HEK293 (cell line): ENCODE data around the gene ANKRD61.

Experiments used
- CTCF ChIA-PET: fragments of 350-600 bp; formaldehyde crosslinking; extraction: SDS; loops from one replicate; lab custom pipeline; 2021; ENCODE audit warnings: antibody characterized with exemption; lab: Yijun Ruan, JAX
- POLR2A ChIA-PET: fragments of 300-600 bp; formaldehyde crosslinking; extraction: SDS; loops from one replicate; lab custom pipeline; 2020; ENCODE audit warnings: antibody characterized with exemption, inconsistent platforms; lab: Yijun Ruan, JAX
- H3K27ac ChIP-seq: fragments of 200-500 bp; sonication (Bioruptor generic); 2 replicates; pipeline ENCODE4 v1.5.1; 2014; ENCODE audit warnings: low read depth, low read length, control low read depth, inconsistent platforms; ENCODE audit errors: extremely low read depth
- H3K36me3 ChIP-seq, 2 experiments: fragments of 200-500 bp in 1 of 2; sonication (Bioruptor generic) in 1 of 2; 1 replicate in 1 of 2; 2 replicates in 1 of 2; pipeline ENCODE4 v1.5.1; 2014 to 2017; ENCODE audit warnings: inconsistent platforms in 2 of 2, low read length in 2 of 2; ENCODE audit not compliant: control insufficient read depth in 2 of 2, insufficient read depth in 1 of 2
- H3K4me1 ChIP-seq: fragments of 200-500 bp; sonication (Bioruptor generic); 2 replicates; pipeline ENCODE4 v1.5.1; 2014; ENCODE audit warnings: mild to moderate bottlenecking, low read length, inconsistent platforms; ENCODE audit not compliant: control insufficient read depth, insufficient read depth
- H3K4me3 ChIP-seq: 2 replicates; pipeline ENCODE4 v1.5.1; 2011; ENCODE audit warnings: low read depth, mild to moderate bottlenecking, control low read depth, low read length, moderate library complexity
- H3K9me3 ChIP-seq: fragments of 200-500 bp; sonication (Bioruptor generic); 2 replicates; pipeline ENCODE4 v1.5.1; 2014; ENCODE audit warnings: low read depth, low read length, inconsistent platforms; ENCODE audit not compliant: control insufficient read depth, insufficient read depth
- BCL11B ChIP-seq: fragments of 450-650 bp; formaldehyde crosslinking; IDR thresholded peaks from 2 replicates; pipeline ENCODE4 v1.5.1; 2016; ENCODE audit warnings: low read depth, missing biosample characterization, missing genetic modification characterization
- PBX3 ChIP-seq: sonication (generic); formaldehyde crosslinking; IDR thresholded peaks from 2 replicates; pipeline ENCODE4 v1.8.1; 2022; ENCODE audit warnings: mild to moderate bottlenecking, moderate library complexity, missing genetic modification reagents
- SCRT2 ChIP-seq: fragments of 450-650 bp; formaldehyde crosslinking; IDR thresholded peaks from 2 replicates; pipeline ENCODE4 v1.5.1; 2016; ENCODE audit warnings: missing biosample characterization, missing genetic modification characterization
- SP7 ChIP-seq: fragments of 450-650 bp; formaldehyde crosslinking; IDR thresholded peaks from 2 replicates; pipeline ENCODE4 v1.5.1; 2016; ENCODE audit warnings: missing biosample characterization, missing genetic modification characterization
- TSHZ1 ChIP-seq: fragments of 450-650 bp; formaldehyde crosslinking; IDR thresholded peaks from 2 replicates; pipeline ENCODE4 v1.5.1; 2016; ENCODE audit warnings: missing biosample characterization, missing genetic modification characterization, borderline replicate concordance
- ZNF121 ChIP-seq: fragments of 450-650 bp; formaldehyde crosslinking; IDR thresholded peaks from 2 replicates; pipeline ENCODE4 v1.5.1; 2016; ENCODE audit warnings: missing biosample characterization, missing genetic modification characterization
- ZNF174 ChIP-seq: fragments of 450-650 bp; formaldehyde crosslinking; IDR thresholded peaks from 2 replicates; pipeline ENCODE4 v1.5.0; 2017; ENCODE audit warnings: missing biosample characterization, mild to moderate bottlenecking, missing genetic modification characterization
- ZNF184 ChIP-seq: fragments of 450-650 bp; IDR thresholded peaks from 2 replicates; pipeline ENCODE4 v1.5.1; 2018; ENCODE audit warnings: missing biosample characterization, mild to moderate bottlenecking, missing genetic modification characterization
- ZNF292 ChIP-seq: fragments of 450-650 bp; formaldehyde crosslinking; IDR thresholded peaks from 2 replicates; pipeline ENCODE4 v1.5.1; 2016; ENCODE audit warnings: low read depth, missing biosample characterization, missing genetic modification characterization, borderline replicate concordance
- ZNF341 ChIP-seq: fragments of 450-650 bp; formaldehyde crosslinking; IDR thresholded peaks from 2 replicates; pipeline ENCODE4; 2016; ENCODE audit warnings: low read depth, missing biosample characterization, missing genetic modification characterization
- ZNF362 ChIP-seq: fragments of 450-650 bp; formaldehyde crosslinking; IDR thresholded peaks from 2 replicates; pipeline ENCODE4 v1.5.1; 2016; ENCODE audit warnings: missing biosample characterization, missing genetic modification characterization
- ZNF514 ChIP-seq: fragments of 450-650 bp; formaldehyde crosslinking; IDR thresholded peaks from 2 replicates; pipeline ENCODE4 v1.5.1; 2016; ENCODE audit warnings: missing biosample characterization, missing genetic modification characterization
- ZNF549 ChIP-seq: fragments of 450-650 bp; IDR thresholded peaks from 2 replicates; pipeline ENCODE4 v1.5.1; 2018; ENCODE audit warnings: missing biosample characterization, missing genetic modification characterization, mild to moderate bottlenecking, inconsistent platforms, moderate library complexity
- ZNF596 ChIP-seq: fragments of 450-650 bp; IDR thresholded peaks from 2 replicates; pipeline ENCODE4 v1.5.0; 2018; ENCODE audit warnings: missing biosample characterization, mild to moderate bottlenecking, missing genetic modification characterization, moderate library complexity
- ZNF664 ChIP-seq: fragments of 450-650 bp; formaldehyde crosslinking; IDR thresholded peaks from 2 replicates; pipeline ENCODE4 v1.5.1; 2016; ENCODE audit warnings: missing biosample characterization, missing genetic modification characterization

Gene ANKRD61

GRCh38 chr7:6026820-6027311 is 4.3 kb upstream of the ANKRD61 start:
- Histone ChIP-seq H3K36me3 (peaks cover 36 to 90% of the 10 kb centered on the region in 2 experiments), H3K27ac (no peak overlapping the region), H3K9me3 (no peaks in the 10 kb centered on the region), H3K4me3 (no peak overlapping the region), H3K4me1 (no peaks in the 10 kb centered on the region)
- POLR2A ChIA-PET = interaction anchor here (0.5 to 1.8 kb wide), 4 partner anchors 10 to 109 kb away, joined by 3 to 5 read pairs (median 4); partner anchors contain the start of genes AIMP2 and PMS2
- CTCF ChIA-PET = interaction anchor here (0.6 to 1.2 kb wide), 4 partner anchors 18 to 100 kb away, joined by 3 to 5 read pairs (median 4); no protein-coding TSS in a partner anchor
- TF ChIP-seq ZNF341 (tag by site-specific recombination) (0 out of 2 replicates have a peak, but pooled peaks have one; percentile 6), SP7 (no peak), ZNF549 (tag by site-specific recombination) (no peak), PBX3 (CRISPR knock-in tag) (no peak), SCRT2 (tag by site-specific recombination) (no peak), ZNF514 (tag by site-specific recombination) (no peak), ZNF174 (tag by site-specific recombination) (no peak)

- Histone ChIP-seq H3K4me1 (no peaks in the 10 kb centered on the region), H3K27ac (no peak overlapping the region), H3K4me3 (no peak overlapping the region), H3K36me3 (peaks cover 35 to 88% of the 10 kb centered on the region in 2 experiments), H3K9me3 (no peaks in the 10 kb centered on the region)
- CTCF ChIA-PET = interaction anchor here (1.2 kb wide), 1 partner anchor 60 kb away, joined by 5 read pairs; no protein-coding TSS in a partner anchor
- no peak for TF ChIP-seq ZNF664 (tag by site-specific recombination)
- TF ChIP-seq TSHZ1 (tag by site-specific recombination) = no peak
- 0 out of 2 replicates have a peak, but pooled peaks have one; percentile 32 for TF ChIP-seq ZNF121 (tag by site-specific recombination)
- TF ChIP-seq BCL11B (tag by site-specific recombination) = no peak
- TF ChIP-seq ZNF362 (tag by site-specific recombination) = no peak
- POLR2A ChIA-PET = interaction anchor here (0.6 to 1.8 kb wide), 2 partner anchors 19 to 74 kb away, joined by 5 read pairs; partner anchors contain the start of genes AIMP2 and PMS2
Measured at GRCh38 chr7:6027806-6028365, 3.3 kb upstream of the ANKRD61 start.

- H3K36me3 ChIP-seq = peaks cover 42 to 88% of the 10 kb centered on the region in 2 experiments
- TF ChIP-seq ZNF596 = no peak
- no peak for TF ChIP-seq ZNF292 (tag by site-specific recombination)
- TF ChIP-seq ZNF184 = no peak
- H3K27ac ChIP-seq = no peak overlapping the region
- no peak overlapping the region for H3K4me3 ChIP-seq
- no peaks in the 10 kb centered on the region for H3K4me1 ChIP-seq
- POLR2A ChIA-PET = interaction anchor here (0.6 kb wide), 1 partner anchor 15 kb away, joined by 5 read pairs; no protein-coding TSS in a partner anchor
- no peaks in the 10 kb centered on the region for H3K9me3 ChIP-seq
- CTCF ChIA-PET = no interaction called here
Measured at GRCh38 chr7:6028563-6028962, 2.6 kb upstream of the ANKRD61 start.
